ENCODE measurements around the gene GATB.

The GATB gene

DNA sequence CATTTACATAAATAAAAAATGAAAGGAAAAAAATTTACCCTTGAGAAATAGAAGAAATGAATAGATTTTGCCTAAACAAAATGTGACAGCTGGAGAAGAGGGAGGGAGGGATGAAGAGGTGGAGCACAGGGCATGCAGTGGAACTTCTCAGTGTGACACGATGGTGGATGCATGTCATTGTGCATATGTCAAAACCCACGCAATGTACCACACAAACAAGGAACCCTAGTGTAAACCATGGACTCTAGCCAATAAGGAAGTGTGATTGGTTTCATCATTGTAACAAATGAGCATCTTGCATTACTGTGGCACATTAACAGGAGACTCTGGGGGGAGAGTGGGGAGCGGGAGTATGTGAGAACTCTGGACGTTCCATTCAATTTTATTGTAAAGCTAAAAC is 58.6 kb downstream of the GATB start:
- H3K36me3 Mint-ChIP-seq = peaks cover 22% of the 10 kb centered on the region
- no peaks in the 10 kb centered on the region for H3K9me3 Mint-ChIP-seq
- no peak overlapping the region for H3K27ac Mint-ChIP-seq
- H3K4me3 Mint-ChIP-seq = no peak overlapping the region
- DNase-seq (ENCODE audit: low spot score in 2 of 2) = no peak
- no peak for ATAC-seq
- H3K4me1 Mint-ChIP-seq = no peaks in the 10 kb centered on the region

DNA sequence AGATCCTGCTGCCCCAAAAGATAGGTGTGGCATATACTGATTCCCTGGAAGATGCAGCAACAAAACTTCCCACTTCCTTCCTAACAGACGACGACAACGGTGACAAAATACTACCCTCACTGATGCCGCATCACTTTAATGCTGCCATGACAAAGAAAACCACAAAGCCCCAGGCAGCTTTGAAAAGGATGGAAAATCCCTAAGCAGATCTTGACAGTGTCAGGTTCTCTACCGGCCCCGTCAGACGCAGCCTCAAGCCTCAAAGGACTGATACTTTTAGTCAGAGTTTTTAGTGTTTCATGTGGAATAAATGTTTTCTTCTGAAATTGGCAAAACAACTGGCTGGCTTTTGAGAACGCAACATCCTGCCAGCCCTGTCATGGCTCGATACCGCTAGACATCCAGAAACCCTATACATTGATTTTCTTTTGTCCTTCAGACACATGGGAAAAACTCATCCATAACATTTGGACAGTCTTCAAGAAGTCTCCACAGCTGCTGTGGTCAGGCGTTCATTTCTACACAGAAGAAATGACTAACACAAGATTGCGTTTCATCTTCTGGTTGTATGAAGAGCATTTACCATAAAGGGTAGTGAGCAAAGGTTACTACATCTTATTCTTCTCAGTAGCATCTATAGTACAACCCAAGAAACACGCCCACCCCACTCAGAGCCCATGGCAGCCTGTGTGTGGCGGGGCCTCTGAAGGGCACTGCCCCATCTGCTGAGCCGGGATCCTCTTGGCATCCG is 60.1 kb downstream of the GATB start:
- Mint-ChIP-seq H3K36me3 (peaks cover 28% of the 10 kb centered on the region), H3K4me1 (no peaks in the 10 kb centered on the region), H3K4me3 (no peak overlapping the region), H3K9me3 (no peaks in the 10 kb centered on the region), H3K27ac (no peak overlapping the region)
- ATAC-seq (peak; percentile 58), DNase-seq (ENCODE audit: low spot score in 2 of 2) (no peak)

DNA sequence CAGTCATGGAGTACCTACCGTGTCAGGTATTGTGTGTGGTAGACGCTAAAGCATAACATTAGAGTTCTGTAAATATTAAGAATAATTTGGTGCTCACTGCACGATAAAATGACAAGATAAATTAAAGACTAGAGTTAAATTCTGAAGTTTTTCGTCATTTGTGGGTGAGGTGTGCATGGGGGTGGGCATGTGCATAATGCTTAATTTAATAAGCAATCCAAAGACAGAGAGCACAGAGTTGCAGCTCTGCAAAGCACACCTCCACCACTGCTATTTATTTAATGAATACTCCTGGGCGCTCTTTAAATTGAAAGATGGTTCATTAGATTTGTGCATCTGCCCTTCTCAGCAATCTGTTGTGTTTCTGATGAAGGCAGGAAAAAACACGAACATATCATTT is 62.6 kb downstream of the GATB start:
- Mint-ChIP-seq H3K4me1 (no peaks in the 10 kb centered on the region), H3K36me3 (peaks cover 18% of the 10 kb centered on the region), H3K27ac (no peak overlapping the region), H3K4me3 (no peak overlapping the region), H3K9me3 (no peaks in the 10 kb centered on the region)
- ATAC-seq (no peak), DNase-seq (ENCODE audit: low spot score in 2 of 2) (no peak)

DNA sequence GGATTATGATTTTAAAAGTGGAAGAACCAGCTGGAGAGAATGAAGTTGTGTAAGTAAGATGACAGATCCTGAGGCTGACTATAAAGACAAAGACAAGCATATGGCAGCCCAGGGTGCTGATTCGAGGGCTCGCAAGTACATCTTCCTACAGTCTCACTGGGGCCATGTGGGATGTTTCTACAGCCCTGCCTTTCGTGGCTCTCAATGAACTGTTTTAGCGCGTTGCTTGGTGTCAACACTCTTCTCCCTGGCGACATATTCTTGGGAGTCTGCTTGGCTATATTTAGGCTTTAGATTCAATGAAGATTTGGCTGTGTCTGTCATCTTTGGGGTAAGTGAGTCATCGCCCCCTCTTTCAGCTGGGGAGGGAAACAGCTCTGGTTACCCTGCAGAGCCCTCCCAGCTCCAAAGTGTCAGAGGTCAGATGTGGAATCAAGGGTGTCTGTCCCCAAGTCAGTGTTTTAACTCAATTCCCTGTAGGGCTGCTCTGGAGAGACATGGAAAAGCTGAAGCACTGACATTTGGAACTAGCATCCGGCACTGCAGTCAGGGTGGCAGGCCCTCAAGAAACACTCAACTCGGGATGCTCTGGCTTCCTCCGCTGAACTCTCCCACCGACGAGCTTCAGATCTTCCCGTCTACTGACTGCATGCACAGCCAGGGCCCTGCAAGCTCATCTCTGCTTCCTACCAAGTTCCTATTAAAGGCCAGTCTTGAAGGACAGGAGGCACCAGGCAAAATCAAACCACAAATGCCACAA is 65.7 kb downstream of the GATB start:
- ATAC-seq = no peak
- H3K4me3 Mint-ChIP-seq = no peak overlapping the region

DNA sequence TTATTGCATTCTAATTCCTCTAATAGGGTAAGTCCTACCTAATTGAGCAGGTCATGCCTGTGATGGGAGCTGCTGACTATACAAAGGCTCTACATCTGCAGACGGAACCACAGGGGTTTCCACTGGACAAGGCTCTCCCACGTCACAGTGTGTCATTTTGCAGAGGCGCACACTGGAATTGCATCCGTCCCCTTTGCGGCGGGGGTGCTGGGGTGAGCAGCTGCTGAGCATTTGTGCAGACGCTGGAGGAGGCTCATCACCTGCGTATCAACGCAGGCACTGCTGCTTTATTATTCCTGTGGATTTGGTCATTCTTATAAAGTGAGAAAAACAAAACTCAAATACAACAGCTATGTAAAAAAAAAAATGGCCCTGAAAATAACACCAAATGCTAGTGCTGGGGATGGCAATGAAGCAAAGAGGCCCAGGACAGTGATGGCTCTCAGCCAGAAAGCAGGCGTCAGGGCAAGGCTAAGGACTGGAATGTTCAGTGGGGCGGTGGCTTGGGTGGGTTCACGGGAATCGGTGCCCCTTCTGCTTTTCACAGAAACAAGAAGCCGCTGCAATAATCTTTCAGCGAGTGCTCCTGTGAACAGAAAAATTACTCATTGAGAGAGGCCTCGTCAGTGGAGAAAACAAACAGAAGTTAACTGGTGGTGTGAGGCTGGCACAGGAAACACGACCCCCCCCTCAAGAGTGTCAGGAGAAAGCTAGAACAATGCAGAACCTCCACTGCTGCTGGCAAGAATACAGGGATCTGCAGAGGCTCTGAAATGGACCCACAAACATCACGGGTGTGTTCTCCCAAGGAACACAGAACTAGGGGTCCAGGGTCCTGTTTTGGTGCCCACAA is 67.8 kb downstream of the GATB start:
- H3K36me3 Mint-ChIP-seq = peaks cover 13% of the 10 kb centered on the region
- no peak overlapping the region for H3K4me3 Mint-ChIP-seq
- DNase-seq (ENCODE audit: low spot score in 2 of 2) = no peak
- H3K9me3 Mint-ChIP-seq = no peaks in the 10 kb centered on the region
- ATAC-seq = peak; percentile 13
- H3K27ac Mint-ChIP-seq = no peak overlapping the region
- H3K4me1 Mint-ChIP-seq = no peaks in the 10 kb centered on the region

More for the DNA sequence above, 65.7 kb downstream of the GATB start:
- H3K4me1 Mint-ChIP-seq = no peaks in the 10 kb centered on the region
- no peak for DNase-seq (ENCODE audit: low spot score in 2 of 2)
- peaks cover 6% of the 10 kb centered on the region for H3K36me3 Mint-ChIP-seq
- no peaks in the 10 kb centered on the region for H3K9me3 Mint-ChIP-seq
- H3K27ac Mint-ChIP-seq = no peak overlapping the region

DNA sequence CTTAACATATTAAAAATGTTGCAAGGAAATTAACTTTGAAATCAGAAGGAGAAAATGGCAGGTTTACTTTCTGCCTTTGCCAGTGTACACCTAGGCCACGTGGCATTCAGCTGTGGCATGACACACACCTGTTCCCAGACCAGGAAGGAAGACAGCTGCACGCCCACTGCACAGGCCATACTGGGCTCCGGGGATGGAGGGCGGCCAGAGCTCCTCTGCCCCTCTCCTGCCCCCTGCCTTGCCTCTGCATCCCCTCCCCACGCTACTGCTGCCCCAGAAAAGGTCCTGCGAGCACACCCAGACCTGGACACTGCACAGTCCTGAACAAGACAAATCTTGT is 68.4 kb downstream of the GATB start:
- Mint-ChIP-seq H3K27ac (no peak overlapping the region), H3K4me3 (no peak overlapping the region), H3K36me3 (peaks cover 13% of the 10 kb centered on the region), H3K9me3 (no peaks in the 10 kb centered on the region), H3K4me1 (no peaks in the 10 kb centered on the region)
- no peak for DNase-seq (ENCODE audit: low spot score in 2 of 2)
- peak; percentile 21 for ATAC-seq

DNA sequence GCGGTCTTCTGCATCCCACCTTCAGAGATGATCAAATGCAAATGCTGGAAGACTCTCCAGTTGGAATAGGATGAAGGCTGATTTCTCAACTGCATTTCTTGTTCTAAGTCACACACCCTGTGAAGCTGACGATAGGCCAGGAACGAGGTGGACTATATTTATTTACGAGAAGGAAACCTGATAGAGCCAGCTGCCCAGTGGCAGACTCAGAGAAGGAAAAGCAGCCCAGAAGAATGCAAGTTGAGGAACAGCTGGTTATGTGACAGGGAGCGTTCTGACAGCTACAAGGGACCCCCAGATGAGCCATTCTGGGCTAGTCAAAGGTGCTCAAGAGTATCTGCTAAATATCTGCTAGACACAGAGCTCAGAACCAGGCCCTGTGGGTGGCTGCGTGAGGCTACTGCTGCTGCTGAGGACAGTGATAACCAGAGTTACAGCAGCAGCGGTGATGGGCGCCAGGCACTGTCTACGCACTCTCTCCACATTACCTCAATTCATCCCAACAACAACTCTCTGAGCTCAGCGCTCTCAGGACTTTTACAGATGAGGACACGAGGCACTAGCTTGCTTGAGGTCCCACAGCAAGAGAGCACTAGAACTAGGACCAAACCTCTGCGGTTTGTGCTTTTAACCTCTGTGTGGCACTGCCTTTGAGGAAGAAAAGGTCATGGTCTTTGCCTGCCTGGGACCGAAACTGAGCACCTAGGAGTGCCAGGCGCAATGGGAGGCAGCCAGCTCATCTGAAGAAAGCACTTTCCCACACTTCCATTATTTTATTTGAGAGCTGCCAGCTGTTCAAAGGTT is 69.0 kb downstream of the GATB start:
- DNase-seq (ENCODE audit: low spot score in 2 of 2) (no peak), ATAC-seq (no peak)
- no peaks in the 10 kb centered on the region for H3K4me1 Mint-ChIP-seq
- no peak overlapping the region for H3K27ac Mint-ChIP-seq
- H3K36me3 Mint-ChIP-seq = peaks cover 13% of the 10 kb centered on the region
- no peak overlapping the region for H3K4me3 Mint-ChIP-seq
- H3K9me3 Mint-ChIP-seq = no peaks in the 10 kb centered on the region

DNA sequence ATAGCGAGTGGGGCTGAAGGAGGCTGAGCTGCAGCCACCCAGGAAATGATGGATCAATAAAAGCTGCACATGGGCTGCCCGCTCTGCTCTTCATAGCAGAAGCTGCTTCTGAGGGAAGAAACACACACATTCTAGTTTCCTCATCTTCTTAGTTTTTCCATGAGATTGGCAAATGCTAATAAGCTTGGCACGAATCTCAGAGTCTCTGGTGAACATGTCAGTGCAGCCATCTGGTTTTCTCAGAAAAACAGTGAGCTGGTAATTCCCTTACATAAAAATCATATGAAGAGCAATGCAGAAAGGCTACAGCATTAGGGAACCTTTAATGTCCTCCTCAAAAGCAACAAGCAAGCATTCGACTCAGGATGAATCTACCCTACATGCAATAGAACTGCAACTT is 69.9 kb downstream of the GATB start:
- H3K9me3 Mint-ChIP-seq = no peaks in the 10 kb centered on the region
- peaks cover 8% of the 10 kb centered on the region for H3K36me3 Mint-ChIP-seq
- H3K4me1 Mint-ChIP-seq = no peaks in the 10 kb centered on the region
- DNase-seq (ENCODE audit: low spot score in 2 of 2) (no peak), ATAC-seq (no peak)
- H3K27ac Mint-ChIP-seq = no peak overlapping the region
- no peak overlapping the region for H3K4me3 Mint-ChIP-seq

DNA sequence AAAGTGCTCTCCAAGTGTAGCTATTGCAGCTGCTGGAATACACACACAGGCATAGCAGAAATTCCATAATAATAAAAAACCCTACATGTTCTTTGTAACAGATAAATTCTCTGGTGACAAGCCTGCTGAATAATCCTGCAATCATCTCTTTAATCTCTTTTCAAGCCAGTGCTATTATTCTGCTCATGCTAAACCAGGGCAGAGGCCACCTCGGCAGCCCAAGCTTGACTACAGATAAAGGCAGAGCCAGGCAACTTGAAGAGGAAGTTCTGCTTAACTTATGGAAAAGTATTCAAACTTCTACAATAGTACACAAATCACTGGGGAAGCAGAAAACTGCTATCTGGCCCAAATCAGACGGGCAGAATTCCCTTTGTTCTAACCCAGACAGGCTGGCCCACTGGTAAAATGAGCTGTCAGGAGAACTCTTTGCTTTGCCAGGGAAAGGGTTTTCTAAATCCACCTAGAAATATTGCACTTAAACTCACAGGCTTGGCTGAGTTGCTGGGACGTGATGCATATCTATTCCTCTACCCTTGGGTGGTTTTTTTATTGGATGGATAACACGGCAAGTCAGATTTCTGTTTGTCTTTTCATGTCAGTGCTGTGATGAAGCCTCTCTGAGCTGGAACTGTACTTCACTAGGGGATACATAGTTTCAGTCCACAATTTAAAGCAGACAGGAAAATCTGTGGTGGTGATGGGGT is 70.5 kb downstream of the GATB start:
- Mint-ChIP-seq H3K9me3 (no peaks in the 10 kb centered on the region), H3K4me1 (no peaks in the 10 kb centered on the region), H3K36me3 (peaks cover 8% of the 10 kb centered on the region), H3K4me3 (no peak overlapping the region), H3K27ac (no peak overlapping the region)
- no peak for ATAC-seq
- DNase-seq (ENCODE audit: low spot score in 2 of 2) = no peak

DNA sequence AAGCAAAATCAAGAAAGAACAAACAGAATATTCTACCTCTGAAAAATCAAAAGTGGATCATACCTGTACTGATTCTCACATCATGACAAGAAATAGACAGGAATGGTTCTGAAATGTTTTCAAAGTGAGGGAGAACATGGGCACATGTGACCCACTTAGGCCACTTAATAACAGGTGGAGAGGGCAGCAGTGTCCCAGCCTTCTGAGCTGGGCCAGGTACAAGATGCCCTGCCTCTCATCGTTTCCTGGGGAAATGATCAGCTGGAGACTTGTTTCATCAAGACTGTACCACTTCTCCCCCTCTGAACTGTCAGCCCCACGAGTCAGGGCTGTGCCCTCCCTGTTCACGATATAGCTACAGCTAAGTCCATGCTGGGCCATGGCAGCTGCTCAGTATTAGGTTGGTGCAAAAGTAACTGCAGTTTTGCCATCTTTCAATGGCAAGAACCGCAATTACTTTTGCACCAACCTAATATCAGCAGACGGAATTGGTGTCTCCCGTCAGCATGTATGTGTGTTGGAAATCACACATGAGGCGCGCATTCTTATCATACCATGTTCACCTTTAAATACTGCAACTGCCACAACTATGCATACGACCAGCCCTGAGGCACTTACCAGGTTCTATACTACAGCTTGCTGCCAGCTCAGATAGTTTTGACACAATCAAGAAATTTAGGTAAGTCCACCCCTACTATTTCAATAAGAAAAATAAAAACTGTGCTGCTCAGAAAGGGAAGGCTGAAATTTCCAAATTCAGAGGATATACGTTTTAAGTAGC is 71.4 kb downstream of the GATB start:
- H3K36me3 Mint-ChIP-seq = peaks cover 8% of the 10 kb centered on the region
- no peak for ATAC-seq

DNA sequence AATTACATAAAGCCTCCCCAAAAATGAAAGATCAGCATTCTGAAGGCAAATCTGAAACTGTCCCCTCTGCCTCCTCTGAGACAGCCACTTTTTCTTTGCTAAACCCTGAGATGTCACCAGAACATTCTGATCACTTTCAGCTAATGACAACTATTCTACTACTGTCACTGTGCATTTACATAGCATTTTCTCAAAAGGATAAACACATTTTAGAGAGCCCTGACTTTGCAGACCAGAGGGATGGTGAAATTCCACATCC is 72.1 kb downstream of the GATB start:
- ATAC-seq (no peak), DNase-seq (ENCODE audit: low spot score in 2 of 2) (no peak)
- no peaks in the 10 kb centered on the region for H3K4me1 Mint-ChIP-seq
- H3K36me3 Mint-ChIP-seq = peaks cover 8% of the 10 kb centered on the region
- H3K4me3 Mint-ChIP-seq = no peak overlapping the region
- H3K9me3 Mint-ChIP-seq = no peaks in the 10 kb centered on the region
- H3K27ac Mint-ChIP-seq = no peak overlapping the region

More for the DNA sequence above, 71.4 kb downstream of the GATB start:
- H3K27ac Mint-ChIP-seq = no peak overlapping the region
- no peak overlapping the region for H3K4me3 Mint-ChIP-seq
- no peak for DNase-seq (ENCODE audit: low spot score in 2 of 2)
- H3K9me3 Mint-ChIP-seq = no peaks in the 10 kb centered on the region
- no peaks in the 10 kb centered on the region for H3K4me1 Mint-ChIP-seq

DNA sequence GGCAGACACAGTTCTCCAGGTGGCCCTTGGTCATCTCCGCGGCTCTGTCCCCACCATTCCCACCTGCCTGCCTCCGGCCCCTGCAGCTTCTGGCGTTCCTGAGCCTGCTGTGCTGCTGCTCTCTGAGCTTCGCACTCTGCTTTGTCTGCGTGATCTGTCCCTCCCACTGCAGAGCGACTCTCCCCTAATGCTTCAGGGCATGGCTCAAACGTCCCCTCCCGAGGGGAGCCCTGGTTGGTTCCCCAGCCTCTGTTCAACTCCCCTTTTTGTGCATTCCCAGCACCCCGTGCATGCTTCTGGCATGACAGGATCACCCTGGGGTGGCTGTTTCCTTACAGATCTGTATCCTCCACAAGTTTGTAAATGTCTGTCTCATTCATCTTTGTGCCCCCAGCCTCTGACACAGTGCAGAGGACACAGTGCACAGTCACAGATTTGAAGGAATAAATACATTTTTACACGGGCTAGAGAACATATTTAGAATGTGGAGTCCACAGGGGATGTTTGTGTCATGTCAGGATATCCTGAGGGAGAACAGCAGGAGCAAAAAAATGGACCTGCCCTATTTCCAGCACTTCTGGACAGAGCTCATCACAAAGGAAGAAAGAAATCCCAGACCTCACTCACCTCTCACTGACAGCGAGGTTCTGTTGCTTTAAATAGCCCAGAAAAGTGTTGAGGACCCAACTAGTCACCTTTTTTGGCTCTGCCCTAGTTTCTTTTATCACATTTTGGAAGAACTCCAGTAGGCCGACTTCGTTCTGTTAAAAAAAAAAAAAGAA is 72.6 kb downstream of the GATB start:
- ATAC-seq (no peak), DNase-seq (ENCODE audit: low spot score in 2 of 2) (no peak)
- Mint-ChIP-seq H3K4me1 (no peaks in the 10 kb centered on the region), H3K9me3 (no peaks in the 10 kb centered on the region), H3K36me3 (peaks cover 8% of the 10 kb centered on the region), H3K27ac (no peak overlapping the region), H3K4me3 (no peak overlapping the region)

DNA sequence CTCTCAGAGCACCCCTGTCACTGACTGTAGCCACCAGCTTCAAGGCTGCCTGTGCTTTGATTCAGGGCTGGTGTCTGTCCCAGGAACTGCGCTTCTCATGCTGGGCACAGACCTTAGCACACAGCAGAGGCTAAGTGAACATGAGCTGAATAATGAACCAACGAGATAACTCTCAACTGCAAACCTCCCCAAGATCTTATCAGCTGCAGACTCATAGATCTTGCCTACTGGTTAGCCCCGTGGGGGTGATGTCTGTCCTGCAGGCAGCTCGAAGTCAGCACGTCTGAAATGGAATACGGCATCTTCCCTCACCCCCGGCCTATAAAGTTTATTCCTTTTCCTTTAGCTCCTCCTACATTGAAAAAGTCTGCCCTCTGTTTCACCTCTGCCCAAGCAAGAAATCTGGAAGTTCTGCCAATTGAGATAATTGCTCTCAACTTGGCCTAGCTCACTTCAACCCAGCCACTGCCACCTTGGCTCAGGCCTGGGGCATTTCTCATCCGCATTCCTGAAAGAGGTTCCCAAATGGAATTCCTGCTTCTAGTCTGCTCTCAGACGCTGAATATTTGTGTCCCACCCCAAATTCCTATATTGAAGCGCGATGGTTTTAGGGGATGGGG is 73.7 kb downstream of the GATB start:
- no peaks in the 10 kb centered on the region for H3K9me3 Mint-ChIP-seq
- peaks cover 8% of the 10 kb centered on the region for H3K36me3 Mint-ChIP-seq
- H3K4me3 Mint-ChIP-seq = no peak overlapping the region
- DNase-seq (ENCODE audit: low spot score in 2 of 2) = no peak
- no peak for ATAC-seq
- no peaks in the 10 kb centered on the region for H3K4me1 Mint-ChIP-seq
- H3K27ac Mint-ChIP-seq = no peak overlapping the region
